GM12878 (cell line): ENCODE data around the gene THBS1. TPM values are rescaled to one million over a fixed set of nuclear protein-coding genes. Genes with fewer than 3 reads are reported as not detected.

Experiments
- ATAC-seq: fragments of 200-7000 bp; cut with Tn5 transposase; 3 replicates; pipeline ENCODE4 v1.9.1; 2020; ENCODE audit warnings: mild to moderate bottlenecking, moderate library complexity
- BruUV-seq: library from RNA; stranded (reverse); fragments of 400-500 nt; replicated peaks from 2 replicates; lab custom pipeline; 2021; lab: Mats Ljungman, UMichigan
- CTCF ChIA-PET: fragments of 300-600 bp; sonication (Branson Sonifier 250); formaldehyde crosslinking; extraction: SDS; loops from one replicate; lab custom pipeline; 2021; ENCODE audit warnings: inconsistent platforms; lab: Yijun Ruan, JAX
- POLR2A ChIA-PET: fragments of 350-600 bp; formaldehyde crosslinking; extraction: SDS; loops from one replicate; lab custom pipeline; 2021; ENCODE audit warnings: inconsistent platforms; lab: Charles Lee
- RAD21 ChIA-PET: fragments of 300-600 bp; sonication (Branson Sonifier 250); formaldehyde crosslinking; loops from one replicate; lab custom pipeline; 2023; ENCODE audit warnings: antibody characterized with exemption; ENCODE audit not compliant: unreplicated experiment; lab: Charles Lee
- SMC1A ChIA-PET: fragments of 300-600 bp; sonication (Branson Sonifier 250); formaldehyde crosslinking; loops from one replicate; lab custom pipeline; 2023; ENCODE audit not compliant: unreplicated experiment, uncharacterized antibody; lab: Charles Lee
- DNase-seq: peaks from one replicate; pipeline ENCODE4 v3.0.0-alpha.2; 2011; ENCODE audit warnings: low read depth, low spot score
- FAIRE-seq: peaks from 3 replicates; lab custom pipeline; 2011; peaks lifted over from hg19 to GRCh38; lab: Jason Lieb, UNC
- H2AFZ ChIP-seq: 2 replicates; pipeline ENCODE4 v1.6.0; 2011; ENCODE audit warnings: low read depth, low read length, control low read depth; ENCODE audit not compliant: control insufficient read depth
- H3K27ac ChIP-seq: 2 replicates; pipeline ENCODE4 v1.5.1; 2011; ENCODE audit warnings: control low read depth; ENCODE audit not compliant: control insufficient read depth, insufficient read depth
- H3K27me3 ChIP-seq, 2 experiments: replicated peaks in 1 of 2; 2 replicates each; pipeline versions ENCODE4 v1.6.0 to v1.6.1; 2011; ENCODE audit warnings: low read length in 1 of 2; ENCODE audit not compliant: control insufficient read depth in 2 of 2, insufficient read depth in 2 of 2
- H3K36me3 ChIP-seq, 2 experiments: 2 replicates each; pipeline ENCODE4 v1.5.1; 2011; ENCODE audit warnings: low read length in 1 of 2; ENCODE audit not compliant: control insufficient read depth in 2 of 2, insufficient read depth in 2 of 2
- H3K4me1 ChIP-seq: 2 replicates; pipeline ENCODE4 v1.6.1; 2011; ENCODE audit warnings: mild to moderate bottlenecking, low read length, moderate library complexity, mixed read lengths; ENCODE audit not compliant: control insufficient read depth, insufficient read depth
- H3K4me2 ChIP-seq: 2 replicates; pipeline ENCODE4 v1.6.0; 2011; ENCODE audit warnings: control low read depth; ENCODE audit not compliant: control insufficient read depth, insufficient read depth
- H3K4me3 ChIP-seq: fragments of 200-600 bp; sonication (generic); 2 replicates; pipeline ENCODE4 v1.5.1; 2016
- H3K79me2 ChIP-seq: 2 replicates; pipeline ENCODE4 v1.6.0; 2011; ENCODE audit warnings: low read length; ENCODE audit not compliant: control insufficient read depth, insufficient read depth
- H3K9ac ChIP-seq: 2 replicates; pipeline ENCODE4 v1.8.0; 2011; ENCODE audit warnings: low read length, control low read depth, mixed read lengths; ENCODE audit not compliant: control insufficient read depth, insufficient read depth
- H3K9me3 ChIP-seq: replicated peaks from 3 replicates; pipeline ENCODE4 v1.5.1; 2011; ENCODE audit warnings: mild to moderate bottlenecking, low read length; ENCODE audit not compliant: control insufficient read depth, insufficient read depth
- H4K20me1 ChIP-seq: 2 replicates; pipeline ENCODE4 v1.6.0; 2011; ENCODE audit not compliant: control insufficient read depth, insufficient read depth
- CTCF ChIP-seq, 3 experiments: IDR thresholded peaks in 2 of 3; conservative IDR thresholded peaks in 1 of 3; 2 replicates each; pipeline ENCODE4 v1.5.1; 2011; ENCODE audit warnings: low read depth in 3 of 3, low read length in 3 of 3, mild to moderate bottlenecking in 3 of 3, control low read depth in 2 of 3, moderate library complexity in 2 of 3, inconsistent platforms in 1 of 3, mixed read lengths in 1 of 3; ENCODE audit not compliant: control insufficient read depth in 2 of 3, insufficient read depth in 1 of 3; ENCODE audit errors: extremely low read depth in 1 of 3
- E4F1 ChIP-seq: fragments of 450-650 bp; IDR thresholded peaks from 2 replicates; pipeline ENCODE4 v1.6.1; 2018; ENCODE audit warnings: borderline replicate concordance, mild to moderate bottlenecking; ENCODE audit not compliant: partially characterized antibody
- EED ChIP-seq: sonication (generic); IDR thresholded peaks from 2 replicates; pipeline ENCODE4 v1.6.1; 2016; ENCODE audit warnings: antibody characterized with exemption, low read depth
- ELK1 ChIP-seq: IDR thresholded peaks from 2 replicates; pipeline ENCODE4 v1.6.1; 2012; ENCODE audit warnings: low read depth, low read length, improper control_type of control experiment
- GABPA ChIP-seq: IDR thresholded peaks from 2 replicates; pipeline ENCODE4 v1.6.1; 2014; ENCODE audit warnings: antibody characterized with exemption, low read depth, mild to moderate bottlenecking, inconsistent platforms
- PAX5 ChIP-seq: IDR thresholded peaks from 2 replicates; pipeline ENCODE4 v1.6.1; 2011; ENCODE audit warnings: low read depth, low read length, borderline replicate concordance
- SMAD1 ChIP-seq: fragments of 450-650 bp; IDR thresholded peaks from 2 replicates; pipeline ENCODE4 v1.6.1; 2018; ENCODE audit warnings: mild to moderate bottlenecking, low read depth; ENCODE audit not compliant: partially characterized antibody
- SP1 ChIP-seq: IDR thresholded peaks from one replicate; pipeline ENCODE4 v1.6.1; 2011; ENCODE audit warnings: low read depth, low read length
- USF1 ChIP-seq: IDR thresholded peaks from 2 replicates; pipeline ENCODE4 v1.6.1; 2011; ENCODE audit warnings: borderline replicate concordance, low read depth, mild to moderate bottlenecking, moderate library complexity, mixed read lengths, low read length; ENCODE audit not compliant: insufficient read depth; ENCODE audit errors: extremely low read length
- WRNIP1 ChIP-seq: IDR thresholded peaks from 2 replicates; pipeline ENCODE4 v1.6.1; 2011; ENCODE audit warnings: low read depth, low read length, improper control_type of control experiment, borderline replicate concordance
- ZNF687 ChIP-seq: fragments of 450-650 bp; IDR thresholded peaks from 2 replicates; pipeline ENCODE4 v1.6.1; 2017; ENCODE audit warnings: mild to moderate bottlenecking, moderate library complexity
- WGBS: methylation state at CpG from one replicate; pipeline ENCODE4 v1.1.6; 2016; ENCODE audit warnings: low lambda C conversion rate; ENCODE audit not compliant: insufficient replicate concordance, insufficient coverage; ENCODE audit errors: missing lambda C conversion rate; 5-methylcytosine and 5-hydroxymethylcytosine counted together
- in situ Hi-C: fragments of 300-500 bp; cut with MboI; formaldehyde crosslinking; loops from 9 replicates; pipeline ENCODE4 v1.14.3; 2018; ENCODE audit warnings: mixed read lengths
- intact Hi-C: fragments of 100-400 bp; cut with micrococcal nuclease; formaldehyde crosslinking; loops from one replicate; pipeline ENCODE4 v1.14.2; 2022; ENCODE audit not compliant: unreplicated experiment
- polyA plus RNA-seq, 11 experiments: library from polyadenylated mRNA; depleted of rRNA in 4 of 11; unstranded in 6 of 11; stranded (reverse) in 5 of 11; fragments of >200 nt; fragmentation: Nextera tagmentation in 4 of 11; fragmentation: Illumina TruSeq in 1 of 11; extraction: Ambion mirVana in 4 of 11; extraction: Trizol in 1 of 11; gene quantifications; 1 replicate in 1 of 11; 2 replicates in 10 of 11; pipeline versions ENCODE4 v1.2.1 to v1.2.3, GENCODE V29; 2011 to 2016; ENCODE audit warnings: inconsistent platforms in 2 of 11, missing spikeins in 2 of 11, low read depth in 1 of 11
- total RNA-seq, 4 experiments: library from RNA; depleted of rRNA in 3 of 4; stranded (reverse); fragments of >200 nt in 3 of 4; fragmentation: Illumina TruSeq in 1 of 4; extraction: Trizol in 1 of 4; gene quantifications; 2 replicates each; pipeline versions ENCODE4 v1.2.1 to v1.2.3, GENCODE V29; 2013 to 2021

THBS1 gene
- total and polyA plus RNA-seq, 10 of the 15 experiments (the other 5 are each of a cell fraction or from before 2014, with no cell fraction given), result under 0.01 to 1.5 (median 0.23) TPM; not detected in 3

- no peak overlapping the region for H3K4me2 ChIP-seq
- no peak for DNase-seq
- ATAC-seq, result no peak
- H3K36me3 ChIP-seq, result no peaks in the 10 kb centered on the region
- no peaks in the 10 kb centered on the region for H4K20me1 ChIP-seq
- ChIA-PET SMC1A (interaction anchor here (0.6 to 2.7 kb wide), 4 partner anchors 24 to 461 kb away, joined by 3 to 27 read pairs (median 4); no protein-coding TSS in a partner anchor), RAD21 (interaction anchor here (2.9 kb wide), 1 partner anchor 171 kb away, joined by 23 read pairs; no protein-coding TSS in a partner anchor), POLR2A (no interaction called here), CTCF (interaction anchor here (0.8 to 8.5 kb wide), 6 partner anchors 8 to 1145 kb away, joined by 3 to 68 read pairs (median 3); no protein-coding TSS in a partner anchor)
- no peaks in the 10 kb centered on the region for H3K9me3 ChIP-seq
- peaks cover 2 to 3% of the 10 kb centered on the region in 2 experiments for H3K27me3 ChIP-seq
- no peaks in the 10 kb centered on the region for H3K79me2 ChIP-seq
- H3K9ac ChIP-seq, result no peak overlapping the region
- no peak overlapping the region for H3K4me3 ChIP-seq
- intact Hi-C loops, result no loop called here
- BruUV-seq, result no TSS peak
- no peak overlapping the region for H3K27ac ChIP-seq
- no peak for FAIRE-seq
- in situ Hi-C loops, result loop anchor here (25.0 kb wide), 1 partner anchor 774 kb away; no protein-coding TSS in a partner anchor
- no peak overlapping the region for H2AFZ ChIP-seq
- no peaks in the 10 kb centered on the region for H3K4me1 ChIP-seq
- 36% methylated on average over 10 of the region's 10 CpGs for WGBS
- TF ChIP-seq CTCF (IDR thresholded peaks at IDR 0.05 in 2 of 3, conservative IDR thresholded peaks at IDR 0.05 in 1 of 3; ENCODE audit: control insufficient read depth in 2 of 3, extremely low read depth in 1 of 3, insufficient read depth in 1 of 3, low read depth in 3 of 3, low read length in 3 of 3), result no peak
- no peak for TF ChIP-seq GABPA
- TF ChIP-seq WRNIP1, result no peak
- TF ChIP-seq ZNF687, result no peak
- no peak for TF ChIP-seq E4F1
- TF ChIP-seq SMAD1, result no peak
- TF ChIP-seq PAX5, result no peak
- no peak for TF ChIP-seq EED
- no peak for TF ChIP-seq ELK1
- no peak for TF ChIP-seq USF1
- no peak for TF ChIP-seq SP1
Observed at GRCh38 chr15:39586387-39587095, 5.7 kb downstream of the THBS1 start.
